Right atrium auricular region (tissue), 2 donors: Measurements from ENCODE around the gene GLRX5. TPM values are rescaled to one million over a fixed set of nuclear protein-coding genes. Genes with fewer than 3 reads are reported as not detected.
"Not testable (repeated sequence)": the region's sequence is repeated elsewhere in the genome, so short reads cannot be mapped to it uniquely, and the experiment has no call there.

Experiments used
- DNase-seq: peaks from one replicate; pipeline ENCODE4 v3.0.0-alpha.2; 2019; ENCODE audit warnings: low spot score
- H3K27ac ChIP-seq, 2 donors: fragments of 200-600 bp; sonication (generic); 1 replicate in 1 of 2; 2 replicates in 1 of 2; pipeline ENCODE4 v1.5.1; 2016 to 2019
- H3K27me3 ChIP-seq, 2 donors: fragments of 200-600 bp; sonication (generic); one replicate each; pipeline versions ENCODE4 v1.5.1 to v1.6.0; 2017 to 2019
- H3K36me3 ChIP-seq: fragments of 200-600 bp; sonication (generic); one replicate; pipeline ENCODE4 v1.5.1; 2016
- H3K4me1 ChIP-seq, 2 donors: fragments of 200-600 bp; sonication (generic); one replicate each; pipeline versions ENCODE4 v1.5.1 to v1.6.0; 2017 to 2019
- H3K4me3 ChIP-seq, 2 donors: fragments of 200-600 bp; sonication (generic); 1 replicate in 1 of 2; 2 replicates in 1 of 2; pipeline ENCODE4 v1.5.1; 2017 to 2019; ENCODE audit warnings: mild to moderate bottlenecking in 1 of 2, moderate library complexity in 1 of 2
- H3K9me3 ChIP-seq, 2 donors: fragments of 200-600 bp; sonication (generic); one replicate each; pipeline ENCODE4 v1.5.1; 2019
- CTCF ChIP-seq, 2 donors: fragments of 200-600 bp; sonication (generic); IDR thresholded peaks; one replicate each; pipeline ENCODE4 v1.5.1; 2019; ENCODE audit warnings: antibody characterized with exemption in 2 of 2
- total RNA-seq, 2 donors: library from RNA; depleted of rRNA; stranded (reverse); fragments of >200 nt; gene quantifications; one replicate each; pipeline ENCODE4 v1.1.0, GENCODE V29; 2016

GLRX5 gene
- total RNA-seq, 2 donors from 2014 or later, result 54.0 to 58.9 TPM

GRCh38 chr14:95577067-95577800 lies 42.4 kb downstream of the GLRX5 start:
- DNase-seq, result no peak
- no peak for TF ChIP-seq CTCF (IDR thresholded peaks at IDR 0.05)
- no peaks in the 10 kb centered on the region for H3K36me3 ChIP-seq
- H3K4me3 ChIP-seq, result no peak overlapping the region
- no peak overlapping the region for H3K27ac ChIP-seq
- no peaks in the 10 kb centered on the region for H3K4me1 ChIP-seq
- no peaks in the 10 kb centered on the region for H3K27me3 ChIP-seq
- no peaks in the 10 kb centered on the region for H3K9me3 ChIP-seq

- no peaks in the 10 kb centered on the region for H3K4me1 ChIP-seq
Observed at GRCh38 chr14:95577870-95578269, 43.0 kb downstream of the GLRX5 start.

GRCh38 chr14:95583836-95584617 lies 49.2 kb downstream of the GLRX5 start:
- not testable (repeated sequence) for H3K27me3 ChIP-seq, H3K4me3 ChIP-seq, H3K4me1 ChIP-seq, H3K36me3 ChIP-seq, H3K9me3 ChIP-seq, DNase-seq, H3K27ac ChIP-seq

More at GRCh38 chr14:95577870-95578269, 43.0 kb downstream of the GLRX5 start:
- TF ChIP-seq CTCF (IDR thresholded peaks at IDR 0.05), result no peak
- Histone ChIP-seq H3K27ac (no peak overlapping the region), H3K4me3 (no peak overlapping the region), H3K27me3 (no peaks in the 10 kb centered on the region), H3K9me3 (no peaks in the 10 kb centered on the region), H3K36me3 (no peaks in the 10 kb centered on the region)
- no peak for DNase-seq

- no peak for TF ChIP-seq CTCF (IDR thresholded peaks at IDR 0.05)
- H3K36me3 ChIP-seq, result no peaks in the 10 kb centered on the region
Observed at GRCh38 chr14:95585953-95586620, 51.2 kb downstream of the GLRX5 start.

GRCh38 chr14:95591182-95591581 lies 56.3 kb downstream of the GLRX5 start:
- DNase-seq, H3K4me1 ChIP-seq, H3K4me3 ChIP-seq, H3K36me3 ChIP-seq, H3K27ac ChIP-seq, H3K27me3 ChIP-seq, H3K9me3 ChIP-seq: not testable (repeated sequence)

More at GRCh38 chr14:95585953-95586620, 51.2 kb downstream of the GLRX5 start:
- DNase-seq, result no peak
- Histone ChIP-seq H3K27me3 (no peaks in the 10 kb centered on the region), H3K4me1 (no peaks in the 10 kb centered on the region), H3K4me3 (no peak overlapping the region), H3K9me3 (no peaks in the 10 kb centered on the region), H3K27ac (no peak overlapping the region)

Other genes starting within 250 kb of the GLRX5 start
- 1 to 10 TPM; 3.4 to 4.0 TPM for gene CLMN, start 215.1 kb upstream of the GLRX5 start, total RNA-seq
- gene SYNE3, start 18.4 kb upstream of the GLRX5 start, total RNA-seq, result 10 to 100 TPM in 1 of 2 donors, 1 to 10 TPM in 1; 8.2 to 13.2 TPM
- gene TCL1B, start 151.4 kb downstream of the GLRX5 start, total RNA-seq, result not detected
- gene TCL1A, start 179.1 kb downstream of the GLRX5 start, total RNA-seq, result under 1 TPM in 1 of 2 donors, not detected in 1; 0.71 TPM